Measurements from ENCODE around the gene CD1D. TPM values are rescaled to one million over a fixed set of nuclear protein-coding genes. Genes with fewer than 3 reads are reported as not detected.
A peak's percentile ranks its signal among the peaks of the same experiment; 100 is the strongest.

Gene CD1D
- 1 to 10 TPM in 2 of 3 donors, under 1 TPM in 1; 0.96 to 2.0 (median 1.8) TPM for total RNA-seq

GRCh38 chr1:158180741-158181576, at the start of gene CD1D:
CD1D (plus strand) TSS chr1:158180895; CDS start chr1:158181102, 207 bp downstream.
- Histone ChIP-seq H3K36me3 (no peaks in the 10 kb centered on the region), H3K4me1 (no peaks in the 10 kb centered on the region), H3K9me3 (no peaks in the 10 kb centered on the region), H3K27me3 (peaks cover 0 to 46% of the 10 kb centered on the region in 2 donors), H3K4me3 (peak within 1 kb of the TSS; percentile 46 to 67 (median 51)), H3K27ac (no peak within 1 kb of the TSS)
- intact Hi-C loops (cut with DNase I; ENCODE audit: low total_unique reads) = no loop called here
- no peak for TF ChIP-seq POLR2AphosphoS5 (IDR thresholded peaks at IDR 0.05)
- TF ChIP-seq POLR2A (IDR thresholded peaks at IDR 0.05) = no peak
- TF ChIP-seq CTCF (IDR thresholded peaks at IDR 0.05) = no peak
- DNase-seq (ENCODE audit: low spot score in 2 of 2) = no peak

GRCh38 chr1:158131217-158131616, 49.5 kb upstream of the CD1D start:
- intact Hi-C loops (cut with DNase I; ENCODE audit: low total_unique reads) = loop anchor here (5.0 kb wide), 1 partner anchor 691 kb away; no protein-coding TSS in a partner anchor
- DNase-seq (ENCODE audit: low spot score in 2 of 2) = no peak
- H3K36me3 ChIP-seq = no peaks in the 10 kb centered on the region
- no peak overlapping the region for H3K4me3 ChIP-seq
- H3K4me1 ChIP-seq = no peaks in the 10 kb centered on the region
- no peak overlapping the region for H3K27ac ChIP-seq
- TF ChIP-seq POLR2AphosphoS5 (IDR thresholded peaks at IDR 0.05) = no peak
- no peak for TF ChIP-seq CTCF (IDR thresholded peaks at IDR 0.05)
- TF ChIP-seq POLR2A (IDR thresholded peaks at IDR 0.05) = no peak
- no peaks in the 10 kb centered on the region for H3K9me3 ChIP-seq
- no peaks in the 10 kb centered on the region for H3K27me3 ChIP-seq

GRCh38 chr1:158140764-158141192, 39.9 kb upstream of the CD1D start:
- Histone ChIP-seq H3K9me3 (no peaks in the 10 kb centered on the region), H3K4me3 (no peak overlapping the region), H3K36me3 (no peaks in the 10 kb centered on the region), H3K4me1 (no peaks in the 10 kb centered on the region), H3K27me3 (no peaks in the 10 kb centered on the region), H3K27ac (no peak overlapping the region)
- intact Hi-C loops (cut with DNase I; ENCODE audit: low total_unique reads) = no loop called here
- DNase-seq (ENCODE audit: low spot score in 2 of 2) = no peak
- TF ChIP-seq CTCF (IDR thresholded peaks at IDR 0.05) = no peak
- no peak for TF ChIP-seq POLR2AphosphoS5 (IDR thresholded peaks at IDR 0.05)
- no peak for TF ChIP-seq POLR2A (IDR thresholded peaks at IDR 0.05)

GRCh38 chr1:158145173-158145719, 35.4 kb upstream of the CD1D start:
- peak; percentile 65 to 68 for DNase-seq (ENCODE audit: low spot score in 2 of 2)
- Histone ChIP-seq H3K36me3 (no peaks in the 10 kb centered on the region), H3K27me3 (no peaks in the 10 kb centered on the region), H3K27ac (peak overlapping the region; percentile 48 to 63), H3K9me3 (no peaks in the 10 kb centered on the region), H3K4me3 (no peak overlapping the region), H3K4me1 (no peaks in the 10 kb centered on the region)
- intact Hi-C loops (cut with DNase I; ENCODE audit: low total_unique reads) = no loop called here
- TF ChIP-seq POLR2A (IDR thresholded peaks at IDR 0.05) = no peak
- TF ChIP-seq POLR2AphosphoS5 (IDR thresholded peaks at IDR 0.05) = no peak
- TF ChIP-seq CTCF (IDR thresholded peaks at IDR 0.05) = no peak

- H3K27me3 ChIP-seq = no peaks in the 10 kb centered on the region
- H3K36me3 ChIP-seq = no peaks in the 10 kb centered on the region
- intact Hi-C loops (cut with DNase I; ENCODE audit: low total_unique reads) = no loop called here
- TF ChIP-seq CTCF (IDR thresholded peaks at IDR 0.05) (no peak), POLR2A (IDR thresholded peaks at IDR 0.05) (no peak), POLR2AphosphoS5 (IDR thresholded peaks at IDR 0.05) (no peak)
- no peaks in the 10 kb centered on the region for H3K4me1 ChIP-seq
- no peaks in the 10 kb centered on the region for H3K9me3 ChIP-seq
- no peak overlapping the region for H3K4me3 ChIP-seq
- H3K27ac ChIP-seq = peak overlapping the region; percentile 48 to 63
- no peak for DNase-seq (ENCODE audit: low spot score in 2 of 2)
These were observed 34.5 kb upstream of the CD1D start for GRCh38 chr1:158146165-158146564.
